Thyroid gland (tissue), 4 donors: ENCODE results near the gene PELI2.

ENCODE experiments used
- CTCF ChIP-seq, 6 experiments: fragments of 200-600 bp in 3 of 6; fragments of 450-650 bp in 3 of 6; sonication (generic) in 3 of 6; IDR thresholded peaks; one replicate each; pipeline ENCODE4 v1.5.1; 2016 to 2019; ENCODE audit warnings: antibody characterized with exemption in 6 of 6, mild to moderate bottlenecking in 2 of 6, inconsistent platforms in 1 of 6, moderate library complexity in 1 of 6
- POLR2A ChIP-seq, 2 donors: fragments of 450-650 bp; IDR thresholded peaks; one replicate each; pipeline ENCODE4 v1.6.1; 2017; ENCODE audit warnings: antibody characterized with exemption in 2 of 2, mild to moderate bottlenecking in 2 of 2, moderate library complexity in 1 of 2

- TF ChIP-seq CTCF (IDR thresholded peaks at IDR 0.05) (no peak), POLR2A (IDR thresholded peaks at IDR 0.05) (no peak)
Observed at GRCh38 chr14:56324856-56325699, 206.9 kb downstream of the PELI2 start.
